Measurements from ENCODE around the gene CACNA2D4.

DNA sequence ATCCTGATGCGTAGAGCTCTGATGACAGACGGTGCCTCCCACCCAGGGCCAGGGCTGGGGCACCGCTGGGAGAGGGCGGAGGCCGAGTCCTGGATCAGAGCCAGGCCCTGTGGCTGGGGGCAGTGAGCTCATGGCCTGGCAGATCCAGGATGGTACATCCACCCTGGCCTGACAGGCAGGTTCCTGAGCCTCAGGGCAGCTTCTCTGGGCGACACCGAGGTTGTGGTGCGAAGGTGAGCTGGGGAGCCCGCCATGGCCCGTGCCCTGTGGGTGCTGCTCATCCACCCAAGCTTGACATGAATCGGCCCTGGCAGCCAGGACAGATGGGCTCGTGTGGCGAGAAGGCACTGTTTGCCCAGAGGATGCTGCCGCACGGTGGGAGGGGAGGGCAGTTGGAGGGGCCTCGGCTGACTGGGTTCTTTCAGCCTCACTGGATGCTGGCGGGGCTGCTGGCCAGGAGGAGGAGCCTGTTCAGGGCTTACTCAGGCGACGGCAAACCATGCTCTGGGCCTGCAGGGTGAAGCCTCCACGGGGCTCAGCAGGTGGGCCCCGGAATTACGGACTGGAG, 81.5 kb downstream of the CACNA2D4 start:
- no peak for TF ChIP-seq EZH2 (IDR thresholded peaks at IDR 0.05; ENCODE audit: low read length, missing control alignments)
- TF ChIP-seq, protein P1, sequence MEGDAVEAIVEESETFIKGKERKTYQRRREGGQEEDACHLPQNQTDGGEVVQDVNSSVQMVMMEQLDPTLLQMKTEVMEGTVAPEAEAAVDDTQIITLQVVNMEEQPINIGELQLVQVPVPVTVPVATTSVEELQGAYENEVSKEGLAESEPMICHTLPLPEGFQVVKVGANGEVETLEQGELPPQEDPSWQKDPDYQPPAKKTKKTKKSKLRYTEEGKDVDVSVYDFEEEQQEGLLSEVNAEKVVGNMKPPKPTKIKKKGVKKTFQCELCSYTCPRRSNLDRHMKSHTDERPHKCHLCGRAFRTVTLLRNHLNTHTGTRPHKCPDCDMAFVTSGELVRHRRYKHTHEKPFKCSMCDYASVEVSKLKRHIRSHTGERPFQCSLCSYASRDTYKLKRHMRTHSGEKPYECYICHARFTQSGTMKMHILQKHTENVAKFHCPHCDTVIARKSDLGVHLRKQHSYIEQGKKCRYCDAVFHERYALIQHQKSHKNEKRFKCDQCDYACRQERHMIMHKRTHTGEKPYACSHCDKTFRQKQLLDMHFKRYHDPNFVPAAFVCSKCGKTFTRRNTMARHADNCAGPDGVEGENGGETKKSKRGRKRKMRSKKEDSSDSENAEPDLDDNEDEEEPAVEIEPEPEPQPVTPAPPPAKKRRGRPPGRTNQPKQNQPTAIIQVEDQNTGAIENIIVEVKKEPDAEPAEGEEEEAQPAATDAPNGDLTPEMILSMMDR (conservative IDR thresholded peaks at IDR 0.05 in 1 of 2, IDR thresholded peaks at IDR 0.05 in 1 of 2; ENCODE audit: low read depth in 1 of 2, low read length in 2 of 2), result no peak
